Measurements from ENCODE around the gene UBE2H.

UBE2H gene

DNA sequence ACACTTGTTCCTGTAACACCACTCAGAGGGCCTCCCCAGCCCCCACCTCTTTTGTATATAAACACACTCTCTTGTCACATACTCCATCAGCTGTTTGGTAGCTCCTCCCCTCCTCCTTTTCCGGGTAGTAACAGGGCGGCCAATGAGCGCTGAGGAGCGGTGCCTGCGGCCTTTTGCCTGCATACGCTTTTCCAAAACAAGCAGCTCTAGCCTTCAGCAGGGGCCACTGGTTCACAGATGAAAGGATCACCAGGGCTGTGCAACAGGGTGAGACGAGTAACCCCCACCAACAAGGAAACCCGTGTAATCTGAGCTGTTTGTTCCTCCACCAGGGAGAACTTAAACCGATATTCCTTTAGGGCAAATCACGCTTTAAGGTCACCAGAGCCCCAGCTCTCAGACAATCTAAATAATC, 3.9 kb downstream of the UBE2H start (continued):
- TF ChIP-seq, protein P1, sequence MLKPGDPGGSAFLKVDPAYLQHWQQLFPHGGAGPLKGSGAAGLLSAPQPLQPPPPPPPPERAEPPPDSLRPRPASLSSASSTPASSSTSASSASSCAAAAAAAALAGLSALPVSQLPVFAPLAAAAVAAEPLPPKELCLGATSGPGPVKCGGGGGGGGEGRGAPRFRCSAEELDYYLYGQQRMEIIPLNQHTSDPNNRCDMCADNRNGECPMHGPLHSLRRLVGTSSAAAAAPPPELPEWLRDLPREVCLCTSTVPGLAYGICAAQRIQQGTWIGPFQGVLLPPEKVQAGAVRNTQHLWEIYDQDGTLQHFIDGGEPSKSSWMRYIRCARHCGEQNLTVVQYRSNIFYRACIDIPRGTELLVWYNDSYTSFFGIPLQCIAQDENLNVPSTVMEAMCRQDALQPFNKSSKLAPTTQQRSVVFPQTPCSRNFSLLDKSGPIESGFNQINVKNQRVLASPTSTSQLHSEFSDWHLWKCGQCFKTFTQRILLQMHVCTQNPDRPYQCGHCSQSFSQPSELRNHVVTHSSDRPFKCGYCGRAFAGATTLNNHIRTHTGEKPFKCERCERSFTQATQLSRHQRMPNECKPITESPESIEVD (tag by site-specific recombination; IDR thresholded peaks at IDR 0.05): peak; percentile 81; the same call in 1 of the 2 replicates
- TF ChIP-seq ZBTB17 (tag by site-specific recombination; IDR thresholded peaks at IDR 0.05) (peak; percentile 93), GLIS2 (tag by site-specific recombination; IDR thresholded peaks at IDR 0.05) (peak; percentile 70), ZBTB10 (tag by site-specific recombination; IDR thresholded peaks at IDR 0.05) (no peak), ZBTB44 (tag by site-specific recombination; IDR thresholded peaks at IDR 0.05) (peak; percentile 76; the same call in 1 of the 2 replicates), ZNF473 (tag by site-specific recombination; IDR thresholded peaks at IDR 0.05) (no peak), ZNF501 (tag by site-specific recombination; IDR thresholded peaks at IDR 0.05) (0 out of 2 replicates have a peak, but pooled peaks have one; percentile 31), MZF1 (tag by site-specific recombination; IDR thresholded peaks at IDR 0.05; ENCODE audit: borderline replicate concordance) (no peak), ZNF692 (tag by site-specific recombination; IDR thresholded peaks at IDR 0.05) (0 out of 2 replicates have a peak, but pooled peaks have one; percentile 40), ZSCAN30 (tag by site-specific recombination; IDR thresholded peaks at IDR 0.05) (peak; percentile 95), ZBTB21 (tag by site-specific recombination; IDR thresholded peaks at IDR 0.05) (no peak), ZNF341 (tag by site-specific recombination; IDR thresholded peaks at IDR 0.05; ENCODE audit: low read depth) (peak; percentile 57), ZNF530 (tag by site-specific recombination; IDR thresholded peaks at IDR 0.05; ENCODE audit: low read depth) (no peak), SP2 (tag by site-specific recombination; IDR thresholded peaks at IDR 0.05) (peak; percentile 55), ZBTB11 (tag by site-specific recombination; conservative IDR thresholded peaks at IDR 0.05; ENCODE audit: low read depth) (peak; percentile 29), ZNF112 (tag by site-specific recombination; IDR thresholded peaks at IDR 0.05) (no peak), FEZF1 (tag by site-specific recombination; IDR thresholded peaks at IDR 0.05) (peak; percentile 86), ZBTB48 (tag by site-specific recombination; IDR thresholded peaks at IDR 0.05) (peak; percentile 82), ZXDB (tag by site-specific recombination; IDR thresholded peaks at IDR 0.05) (peak; percentile 98), ZBTB8A (tag by site-specific recombination; IDR thresholded peaks at IDR 0.05) (peak; percentile 59), ZNF843 (tag by site-specific recombination; IDR thresholded peaks at IDR 0.05) (0 out of 2 replicates have a peak, but pooled peaks have one; percentile 29)
- TF ChIP-seq, protein P2, sequence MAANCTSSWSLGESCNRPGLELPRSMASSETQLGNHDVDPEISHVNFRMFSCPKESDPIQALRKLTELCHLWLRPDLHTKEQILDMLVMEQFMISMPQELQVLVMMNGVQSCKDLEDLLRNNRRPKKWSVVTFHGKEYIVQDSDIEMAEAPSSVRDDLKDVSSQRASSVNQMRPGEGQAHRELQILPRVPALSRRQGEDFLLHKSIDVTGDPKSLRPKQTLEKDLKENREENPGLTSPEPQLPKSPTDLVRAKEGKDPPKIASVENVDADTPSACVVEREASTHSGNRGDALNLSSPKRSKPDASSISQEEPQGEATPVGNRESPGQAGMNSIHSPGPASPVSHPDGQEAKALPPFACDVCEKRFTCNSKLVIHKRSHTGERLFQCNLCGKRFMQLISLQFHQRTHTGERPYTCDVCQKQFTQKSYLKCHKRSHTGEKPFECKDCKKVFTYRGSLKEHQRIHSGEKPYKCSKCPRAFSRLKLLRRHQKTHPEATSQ (tag by site-specific recombination; IDR thresholded peaks at IDR 0.05): peak; percentile 19; the same call in 1 of the 2 replicates
- TF ChIP-seq, protein P3, sequence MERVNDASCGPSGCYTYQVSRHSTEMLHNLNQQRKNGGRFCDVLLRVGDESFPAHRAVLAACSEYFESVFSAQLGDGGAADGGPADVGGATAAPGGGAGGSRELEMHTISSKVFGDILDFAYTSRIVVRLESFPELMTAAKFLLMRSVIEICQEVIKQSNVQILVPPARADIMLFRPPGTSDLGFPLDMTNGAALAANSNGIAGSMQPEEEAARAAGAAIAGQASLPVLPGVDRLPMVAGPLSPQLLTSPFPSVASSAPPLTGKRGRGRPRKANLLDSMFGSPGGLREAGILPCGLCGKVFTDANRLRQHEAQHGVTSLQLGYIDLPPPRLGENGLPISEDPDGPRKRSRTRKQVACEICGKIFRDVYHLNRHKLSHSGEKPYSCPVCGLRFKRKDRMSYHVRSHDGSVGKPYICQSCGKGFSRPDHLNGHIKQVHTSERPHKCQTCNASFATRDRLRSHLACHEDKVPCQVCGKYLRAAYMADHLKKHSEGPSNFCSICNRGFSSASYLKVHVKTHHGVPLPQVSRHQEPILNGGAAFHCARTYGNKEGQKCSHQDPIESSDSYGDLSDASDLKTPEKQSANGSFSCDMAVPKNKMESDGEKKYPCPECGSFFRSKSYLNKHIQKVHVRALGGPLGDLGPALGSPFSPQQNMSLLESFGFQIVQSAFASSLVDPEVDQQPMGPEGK (tag by site-specific recombination; IDR thresholded peaks at IDR 0.05): peak; percentile 94
- TF ChIP-seq, protein P4, sequence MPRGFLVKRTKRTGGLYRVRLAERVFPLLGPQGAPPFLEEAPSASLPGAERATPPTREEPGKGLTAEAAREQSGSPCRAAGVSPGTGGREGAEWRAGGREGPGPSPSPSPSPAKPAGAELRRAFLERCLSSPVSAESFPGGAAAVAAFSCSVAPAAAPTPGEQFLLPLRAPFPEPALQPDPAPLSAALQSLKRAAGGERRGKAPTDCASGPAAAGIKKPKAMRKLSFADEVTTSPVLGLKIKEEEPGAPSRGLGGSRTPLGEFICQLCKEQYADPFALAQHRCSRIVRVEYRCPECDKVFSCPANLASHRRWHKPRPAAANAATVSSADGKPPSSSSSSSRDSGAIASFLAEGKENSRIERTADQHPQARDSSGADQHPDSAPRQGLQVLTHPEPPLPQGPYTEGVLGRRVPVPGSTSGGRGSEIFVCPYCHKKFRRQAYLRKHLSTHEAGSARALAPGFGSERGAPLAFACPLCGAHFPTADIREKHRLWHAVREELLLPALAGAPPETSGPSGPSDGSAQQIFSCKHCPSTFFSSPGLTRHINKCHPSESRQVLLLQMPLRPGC (tag by site-specific recombination; IDR thresholded peaks at IDR 0.05): no peak

Measured in HEK293 (cell line).